Measurements from ENCODE around the gene TMEM135. TPM values are rescaled to one million over a fixed set of nuclear protein-coding genes. Genes with fewer than 3 reads are reported as not detected.
A peak's percentile ranks its signal among the peaks of the same experiment; 100 is the strongest.
"Not testable (repeated sequence)": the region's sequence is repeated elsewhere in the genome, so short reads cannot be mapped to it uniquely, and the experiment has no call there.

TMEM135 gene
- polyA plus RNA-seq (2013, experiment 1 of 2) = 40.0 TPM
- 32.6 TPM for polyA plus RNA-seq (2013, experiment 2 of 2)

GRCh38 chr11:87037450-87038234, at the start of gene TMEM135:
TSS of gene TMEM135 (plus strand) at chr11:87037934. CDS start at chr11:87038046, 112 bp downstream.
- WGBS = under 1% methylated on average over 66 of the region's 66 CpGs

GRCh38 chr11:86988351-86988881, 49.3 kb upstream of the TMEM135 start:
- H3K27ac ChIP-seq (ENCODE audit: low read depth, low read length) = no peak overlapping the region
- H3K9ac ChIP-seq (ENCODE audit: low read depth, low read length) = no peak overlapping the region
- H3K4me3 ChIP-seq (ENCODE audit: low read length) = no peak overlapping the region
- H3K4me1 ChIP-seq (ENCODE audit: insufficient read depth, low read length) = peaks cover 20% of the 10 kb centered on the region
- no peaks in the 10 kb centered on the region for H3K9me3 ChIP-seq (ENCODE audit: insufficient read depth, low read depth, low read length)
- no peaks in the 10 kb centered on the region for H3K27me3 ChIP-seq (ENCODE audit: insufficient read depth, low read length)
- WGBS = 80% methylated on average over 1 of the region's 4 CpGs
- no peaks in the 10 kb centered on the region for H3K36me3 ChIP-seq (ENCODE audit: insufficient read depth, low read length)

More at GRCh38 chr11:87037450-87038234, at the start of gene TMEM135:
- Histone ChIP-seq H3K4me1 (ENCODE audit: insufficient read depth, low read length) (peaks cover 43% of the 10 kb centered on the region), H3K27ac (ENCODE audit: low read depth, low read length) (peak within 1 kb of the TSS; percentile 73), H3K36me3 (ENCODE audit: insufficient read depth, low read length) (no peaks in the 10 kb centered on the region), H3K27me3 (ENCODE audit: insufficient read depth, low read length) (no peaks in the 10 kb centered on the region), H3K9ac (ENCODE audit: low read depth, low read length) (peak within 1 kb of the TSS; percentile 78), H3K9me3 (ENCODE audit: insufficient read depth, low read depth, low read length) (no peaks in the 10 kb centered on the region), H3K4me3 (ENCODE audit: low read length) (peak within 1 kb of the TSS; percentile 79)

- H3K4me1 ChIP-seq (ENCODE audit: insufficient read depth, low read length) = peaks cover 20% of the 10 kb centered on the region
- WGBS = 69% methylated on average over 1 of the region's 1 CpG
- H3K4me3 ChIP-seq (ENCODE audit: low read length) = no peak overlapping the region
- no peak overlapping the region for H3K27ac ChIP-seq (ENCODE audit: low read depth, low read length)
- no peaks in the 10 kb centered on the region for H3K36me3 ChIP-seq (ENCODE audit: insufficient read depth, low read length)
- H3K9ac ChIP-seq (ENCODE audit: low read depth, low read length) = no peak overlapping the region
- no peaks in the 10 kb centered on the region for H3K9me3 ChIP-seq (ENCODE audit: insufficient read depth, low read depth, low read length)
- H3K27me3 ChIP-seq (ENCODE audit: insufficient read depth, low read length) = no peaks in the 10 kb centered on the region
Observed at GRCh38 chr11:86990031-86990430, 47.7 kb upstream of the TMEM135 start.

- Histone ChIP-seq H3K4me3 (ENCODE audit: low read length) (no peak overlapping the region), H3K36me3 (ENCODE audit: insufficient read depth, low read length) (no peaks in the 10 kb centered on the region), H3K4me1 (ENCODE audit: insufficient read depth, low read length) (peaks cover 20% of the 10 kb centered on the region), H3K27ac (ENCODE audit: low read depth, low read length) (peak overlapping the region; percentile 39), H3K9me3 (ENCODE audit: insufficient read depth, low read depth, low read length) (no peaks in the 10 kb centered on the region), H3K9ac (ENCODE audit: low read depth, low read length) (no peak overlapping the region), H3K27me3 (ENCODE audit: insufficient read depth, low read length) (no peaks in the 10 kb centered on the region)
- 9% methylated on average over 3 of the region's 3 CpGs for WGBS
Observed at GRCh38 chr11:86990515-86990914, 47.2 kb upstream of the TMEM135 start.

GRCh38 chr11:86991341-86991740, 46.4 kb upstream of the TMEM135 start:
- Histone ChIP-seq H3K27ac (ENCODE audit: low read depth, low read length) (peak overlapping the region; percentile 39; the same call in 1 of the 2 replicates), H3K27me3 (ENCODE audit: insufficient read depth, low read length) (no peaks in the 10 kb centered on the region), H3K9ac (ENCODE audit: low read depth, low read length) (no peak overlapping the region), H3K4me1 (ENCODE audit: insufficient read depth, low read length) (peaks cover 20% of the 10 kb centered on the region), H3K36me3 (ENCODE audit: insufficient read depth, low read length) (no peaks in the 10 kb centered on the region), H3K9me3 (ENCODE audit: insufficient read depth, low read depth, low read length) (no peaks in the 10 kb centered on the region), H3K4me3 (ENCODE audit: low read length) (no peak overlapping the region)
- WGBS = 90% methylated on average over 4 of the region's 5 CpGs

GRCh38 chr11:86992340-86992739, 45.4 kb upstream of the TMEM135 start:
- WGBS = 98% methylated on average over 4 of the region's 4 CpGs
- not testable (repeated sequence) for H3K4me3 ChIP-seq (ENCODE audit: low read length); H3K27me3 ChIP-seq (ENCODE audit: insufficient read depth, low read length); H3K9me3 ChIP-seq (ENCODE audit: insufficient read depth, low read depth, low read length); H3K36me3 ChIP-seq (ENCODE audit: insufficient read depth, low read length); H3K9ac ChIP-seq (ENCODE audit: low read depth, low read length); H3K27ac ChIP-seq (ENCODE audit: low read depth, low read length)
- peaks cover 20% of the 10 kb centered on the region for H3K4me1 ChIP-seq (ENCODE audit: insufficient read depth, low read length)

GRCh38 chr11:86993031-86993430, 44.7 kb upstream of the TMEM135 start:
- no peak overlapping the region for H3K4me3 ChIP-seq (ENCODE audit: low read length)
- H3K27me3 ChIP-seq (ENCODE audit: insufficient read depth, low read length) = no peaks in the 10 kb centered on the region
- H3K9ac ChIP-seq (ENCODE audit: low read depth, low read length) = no peak overlapping the region
- 91% methylated on average over 3 of the region's 3 CpGs for WGBS
- H3K9me3 ChIP-seq (ENCODE audit: insufficient read depth, low read depth, low read length) = no peaks in the 10 kb centered on the region
- no peaks in the 10 kb centered on the region for H3K36me3 ChIP-seq (ENCODE audit: insufficient read depth, low read length)
- no peak overlapping the region; the same call in 1 of the 2 replicates for H3K27ac ChIP-seq (ENCODE audit: low read depth, low read length)
- peaks cover 22% of the 10 kb centered on the region for H3K4me1 ChIP-seq (ENCODE audit: insufficient read depth, low read length)

GRCh38 chr11:86996953-86997570, 40.7 kb upstream of the TMEM135 start:
- 94% methylated on average over 1 of the region's 1 CpG for WGBS
- no peaks in the 10 kb centered on the region for H3K36me3 ChIP-seq (ENCODE audit: insufficient read depth, low read length)
- no peak overlapping the region for H3K9ac ChIP-seq (ENCODE audit: low read depth, low read length)
- H3K4me1 ChIP-seq (ENCODE audit: insufficient read depth, low read length) = peaks cover 9% of the 10 kb centered on the region; the same call in 1 of the 2 replicates
- H3K27me3 ChIP-seq (ENCODE audit: insufficient read depth, low read length) = no peaks in the 10 kb centered on the region
- no peaks in the 10 kb centered on the region for H3K9me3 ChIP-seq (ENCODE audit: insufficient read depth, low read depth, low read length)
- peak overlapping the region; percentile 3; the same call in 1 of the 2 replicates for H3K27ac ChIP-seq (ENCODE audit: low read depth, low read length)
- no peak overlapping the region for H3K4me3 ChIP-seq (ENCODE audit: low read length)

- no peaks in the 10 kb centered on the region for H3K36me3 ChIP-seq (ENCODE audit: insufficient read depth, low read length)
- peak overlapping the region; percentile 45; the same call in 1 of the 2 replicates for H3K27ac ChIP-seq (ENCODE audit: low read depth, low read length)
- 90% methylated on average over 1 of the region's 1 CpG for WGBS
- H3K9me3 ChIP-seq (ENCODE audit: insufficient read depth, low read depth, low read length) = no peaks in the 10 kb centered on the region
- no peak overlapping the region for H3K4me3 ChIP-seq (ENCODE audit: low read length)
- H3K27me3 ChIP-seq (ENCODE audit: insufficient read depth, low read length) = no peaks in the 10 kb centered on the region
- H3K4me1 ChIP-seq (ENCODE audit: insufficient read depth, low read length) = peaks cover 9% of the 10 kb centered on the region; the same call in 1 of the 2 replicates
- H3K9ac ChIP-seq (ENCODE audit: low read depth, low read length) = no peak overlapping the region
Observed at GRCh38 chr11:86999388-86999787, 38.3 kb upstream of the TMEM135 start.

GRCh38 chr11:86999859-87000753, 37.6 kb upstream of the TMEM135 start:
- H3K4me3 ChIP-seq (ENCODE audit: low read length) = no peak overlapping the region
- H3K9me3 ChIP-seq (ENCODE audit: insufficient read depth, low read depth, low read length) = no peaks in the 10 kb centered on the region
- peaks cover 9% of the 10 kb centered on the region; the same call in 1 of the 2 replicates for H3K4me1 ChIP-seq (ENCODE audit: insufficient read depth, low read length)
- no peaks in the 10 kb centered on the region for H3K27me3 ChIP-seq (ENCODE audit: insufficient read depth, low read length)
- no peaks in the 10 kb centered on the region for H3K36me3 ChIP-seq (ENCODE audit: insufficient read depth, low read length)
- peak overlapping the region; percentile 45; the same call in 1 of the 2 replicates for H3K27ac ChIP-seq (ENCODE audit: low read depth, low read length)
- no peak overlapping the region; the same call in 1 of the 2 replicates for H3K9ac ChIP-seq (ENCODE audit: low read depth, low read length)
- WGBS = 57% methylated on average over 4 of the region's 5 CpGs
